Fibroblast of mammary gland (primary cell): ENCODE results near the gene HRH3.
A peak's percentile ranks its signal among the peaks of the same experiment; 100 is the strongest.

ENCODE experiments used
- DNase-seq: peaks from one replicate; pipeline ENCODE4 v3.0.0-alpha.2; 2010; ENCODE audit warnings: low read depth
- H3K4me3 ChIP-seq: 2 replicates; pipeline ENCODE4 v1.5.1; 2011; ENCODE audit warnings: low read depth, mild to moderate bottlenecking, low read length, moderate library complexity; ENCODE audit not compliant: control insufficient read depth
- CTCF ChIP-seq: conservative IDR thresholded peaks from 2 replicates; pipeline ENCODE4 v1.5.1; 2011; ENCODE audit warnings: low read depth, low read length, inconsistent platforms; ENCODE audit not compliant: control insufficient read depth, insufficient read depth

The HRH3 gene

GRCh38 chr20:62239278-62239879 lies 19.3 kb upstream of the HRH3 start:
- peak; percentile 7 for DNase-seq
- H3K4me3 ChIP-seq, result peak overlapping the region; percentile 66
- no peak for TF ChIP-seq CTCF

- no peak for TF ChIP-seq CTCF
- no peak for DNase-seq
- peak overlapping the region; percentile 66 for H3K4me3 ChIP-seq
Measured at GRCh38 chr20:62238569-62239277, 18.6 kb upstream of the HRH3 start.

GRCh38 chr20:62237801-62238568 lies 17.9 kb upstream of the HRH3 start, which contains the start of gene OSBPL2:
Gene OSBPL2 (plus strand): TSS chr20:62238521. CDS start chr20:62256185, 17,664 bp downstream.
- no peak for TF ChIP-seq CTCF
- peak within 1 kb of the TSS; percentile 66 for H3K4me3 ChIP-seq
- DNase-seq, result peak; percentile 94

- no peak overlapping the region for H3K4me3 ChIP-seq
- DNase-seq, result no peak
- TF ChIP-seq CTCF, result no peak
Measured at GRCh38 chr20:62237514-62237800, 17.4 kb upstream of the HRH3 start.

GRCh38 chr20:62236766-62237513 lies 16.9 kb upstream of the HRH3 start:
- no peak for DNase-seq
- no peak overlapping the region for H3K4me3 ChIP-seq
- no peak for TF ChIP-seq CTCF

- TF ChIP-seq CTCF, result no peak
- DNase-seq, result no peak
- no peak overlapping the region for H3K4me3 ChIP-seq
Measured at GRCh38 chr20:62236200-62236599, 16.1 kb upstream of the HRH3 start.
